ACC112 (cell line): Measurements from ENCODE around the gene IKBKG.

ENCODE experiments used
- H2AFZ ChIP-seq: fragments of 200-600 bp; sonication (generic); one replicate; pipeline ENCODE4 v1.6.0; 2017; ENCODE audit warnings: antibody characterized with exemption, low read length; ENCODE audit not compliant: unreplicated experiment
- H3K27ac ChIP-seq: fragments of 200-600 bp; sonication (generic); 2 replicates; pipeline ENCODE4 v1.5.1; 2014; ENCODE audit warnings: low read depth, mild to moderate bottlenecking, antibody characterized with exemption, low read length, moderate library complexity
- H3K27me3 ChIP-seq: fragments of 200-600 bp; sonication (generic); 2 replicates; pipeline ENCODE4 v1.6.1; 2014; ENCODE audit warnings: mild to moderate bottlenecking, antibody characterized with exemption, low read length, moderate library complexity, mixed read lengths; ENCODE audit not compliant: insufficient read depth
- H3K36me3 ChIP-seq: fragments of 200-600 bp; sonication (generic); 2 replicates; pipeline ENCODE4 v1.6.1; 2016; ENCODE audit warnings: mild to moderate bottlenecking, antibody characterized with exemption, low read length, moderate library complexity, mixed read lengths; ENCODE audit not compliant: insufficient read depth
- H3K4me1 ChIP-seq: fragments of 200-600 bp; sonication (generic); one replicate; pipeline ENCODE4 v1.6.1; 2016; ENCODE audit warnings: low read length, mixed read lengths; ENCODE audit not compliant: insufficient read depth, unreplicated experiment, control insufficient read depth
- H3K4me3 ChIP-seq: fragments of 200-600 bp; sonication (generic); 2 replicates; pipeline ENCODE4 v1.5.1; 2014; ENCODE audit warnings: mild to moderate bottlenecking, low read depth, low read length
- H3K79me2 ChIP-seq: fragments of 200-600 bp; sonication (generic); one replicate; pipeline ENCODE4 v1.6.0; 2016; ENCODE audit warnings: low read length; ENCODE audit not compliant: control insufficient read depth, unreplicated experiment, insufficient read depth

IKBKG gene

GRCh38 chrX:154595559-154596249, 48.3 kb downstream of the IKBKG start:
- no peak overlapping the region for H3K4me3 ChIP-seq
- H3K4me1 ChIP-seq, result peaks cover 11% of the 10 kb centered on the region
- H3K79me2 ChIP-seq, result no peaks in the 10 kb centered on the region
- H3K27ac ChIP-seq, result no peak overlapping the region
- no peak overlapping the region for H2AFZ ChIP-seq
- H3K27me3 ChIP-seq, result no peaks in the 10 kb centered on the region
- no peaks in the 10 kb centered on the region for H3K36me3 ChIP-seq

DNA sequence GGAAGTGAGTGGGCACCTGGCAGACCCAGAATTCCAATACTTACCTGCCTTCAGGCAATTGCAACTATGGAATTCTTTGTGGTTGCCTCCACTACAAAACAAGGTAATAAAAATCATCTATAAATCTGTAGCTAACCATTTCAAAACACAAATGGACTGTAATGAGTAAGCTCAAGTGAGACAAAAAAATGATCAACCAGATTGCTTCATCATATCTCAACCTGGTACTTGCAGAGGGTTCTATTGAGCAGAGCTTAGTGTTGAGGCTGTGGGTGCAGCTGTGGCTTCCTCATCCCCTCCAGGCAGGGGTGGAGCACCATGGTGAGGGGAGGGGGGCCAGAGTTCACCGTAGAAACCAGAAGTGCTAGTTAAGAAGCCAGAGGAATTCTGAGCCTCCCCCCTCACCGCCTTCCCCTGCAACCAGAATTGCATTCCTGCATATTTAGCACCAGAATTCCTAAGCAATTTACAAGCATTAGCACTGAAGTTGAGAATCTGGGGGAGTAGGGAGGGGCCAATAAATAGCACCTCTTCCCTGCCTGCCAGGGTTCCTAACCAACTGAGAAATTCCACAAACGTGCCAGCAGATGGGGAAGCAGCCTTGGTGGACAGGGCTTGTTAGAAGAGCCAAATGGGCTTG, 49.0 kb downstream of the IKBKG start:
- Histone ChIP-seq H3K36me3 (no peaks in the 10 kb centered on the region), H3K79me2 (no peaks in the 10 kb centered on the region), H2AFZ (no peak overlapping the region), H3K4me3 (no peak overlapping the region), H3K4me1 (peaks cover 18% of the 10 kb centered on the region), H3K27ac (no peak overlapping the region), H3K27me3 (no peaks in the 10 kb centered on the region)

DNA sequence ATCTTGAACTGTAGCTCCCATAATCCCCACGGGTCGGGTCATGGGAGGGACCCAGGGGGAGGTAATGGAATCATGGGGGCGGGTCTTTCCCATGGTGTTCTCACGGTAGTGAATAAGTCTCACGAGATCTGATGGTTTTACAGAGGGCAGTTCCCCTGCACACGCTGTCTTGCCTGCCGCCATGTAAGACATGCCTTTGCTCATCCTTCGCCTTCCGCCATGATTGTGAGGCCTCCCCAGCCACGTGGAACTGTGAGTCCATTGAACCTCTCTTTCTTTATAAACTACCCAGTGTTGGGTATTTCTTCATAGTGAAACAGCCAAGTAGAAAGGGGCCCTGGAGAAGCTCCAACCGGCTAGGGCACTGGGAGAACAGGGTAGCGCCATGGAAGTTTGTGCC, 49.8 kb downstream of the IKBKG start:
- Histone ChIP-seq H3K36me3 (no peaks in the 10 kb centered on the region), H3K27me3 (no peaks in the 10 kb centered on the region), H3K79me2 (no peaks in the 10 kb centered on the region), H2AFZ (no peak overlapping the region), H3K27ac (no peak overlapping the region), H3K4me3 (no peak overlapping the region), H3K4me1 (peaks cover 18% of the 10 kb centered on the region)

DNA sequence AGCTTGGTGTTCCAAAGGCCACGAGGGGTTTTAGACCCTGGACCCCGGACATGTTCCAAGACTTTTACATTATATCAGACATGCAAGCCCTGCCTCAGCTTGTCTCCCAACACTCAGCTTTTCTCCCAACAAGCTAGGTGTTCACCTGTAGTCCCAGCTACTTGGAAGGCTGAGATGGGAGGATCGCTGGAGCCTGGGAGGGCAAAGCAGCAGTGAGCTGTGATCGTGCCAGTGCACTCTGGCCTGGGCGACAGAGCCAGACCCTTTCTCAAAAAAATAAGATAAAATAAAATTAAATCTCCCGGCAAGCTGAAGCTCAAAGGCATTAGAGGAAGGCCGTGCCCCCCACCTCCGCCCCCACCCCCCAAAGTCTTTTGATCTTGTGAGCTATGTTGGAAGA, 51.2 kb downstream of the IKBKG start:
- no peak overlapping the region for H3K4me3 ChIP-seq
- no peaks in the 10 kb centered on the region for H3K79me2 ChIP-seq
- H3K27ac ChIP-seq, result no peak overlapping the region
- peaks cover 22% of the 10 kb centered on the region for H3K4me1 ChIP-seq
- no peaks in the 10 kb centered on the region for H3K27me3 ChIP-seq
- H3K36me3 ChIP-seq, result no peaks in the 10 kb centered on the region
- H2AFZ ChIP-seq, result no peak overlapping the region

DNA sequence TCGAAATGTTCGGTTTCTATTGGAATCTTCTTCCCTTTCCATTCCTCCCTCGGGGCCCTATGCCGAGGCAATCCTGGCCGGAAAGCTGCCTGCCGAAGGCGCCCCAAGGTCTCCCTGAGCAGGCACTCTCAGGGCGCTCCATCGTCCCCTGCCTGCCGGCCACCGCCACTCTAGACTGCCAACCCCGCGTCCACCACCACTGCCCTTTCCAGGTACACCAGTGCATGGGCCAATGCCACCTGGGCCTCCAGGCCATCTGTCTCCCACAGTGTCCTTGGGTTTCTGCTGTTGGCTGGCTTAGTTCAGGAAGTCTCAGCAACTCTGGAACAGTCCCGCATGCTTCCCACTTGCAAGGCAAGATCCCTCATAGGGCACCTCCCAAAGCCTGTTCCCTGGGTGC, 52.1 kb downstream of the IKBKG start:
- no peak overlapping the region for H2AFZ ChIP-seq
- H3K27ac ChIP-seq, result no peak overlapping the region
- H3K4me1 ChIP-seq, result peaks cover 29% of the 10 kb centered on the region
- no peaks in the 10 kb centered on the region for H3K36me3 ChIP-seq
- H3K27me3 ChIP-seq, result no peaks in the 10 kb centered on the region
- H3K79me2 ChIP-seq, result no peaks in the 10 kb centered on the region
- H3K4me3 ChIP-seq, result no peak overlapping the region

- no peaks in the 10 kb centered on the region for H3K27me3 ChIP-seq
- H3K79me2 ChIP-seq, result no peaks in the 10 kb centered on the region
- H2AFZ ChIP-seq, result no peak overlapping the region
- peak overlapping the region; percentile 43; the same call in 1 of the 2 replicates for H3K27ac ChIP-seq
- no peak overlapping the region for H3K4me3 ChIP-seq
- peaks cover 29% of the 10 kb centered on the region for H3K4me1 ChIP-seq
- no peaks in the 10 kb centered on the region for H3K36me3 ChIP-seq
Measured at GRCh38 chrX:154600759-154601374, 53.4 kb downstream of the IKBKG start.

GRCh38 chrX:154602226-154602625, 54.8 kb downstream of the IKBKG start:
- no peaks in the 10 kb centered on the region for H3K27me3 ChIP-seq
- H3K4me1 ChIP-seq, result peaks cover 28% of the 10 kb centered on the region
- no peaks in the 10 kb centered on the region for H3K36me3 ChIP-seq
- H3K27ac ChIP-seq, result no peak overlapping the region
- no peak overlapping the region for H2AFZ ChIP-seq
- H3K79me2 ChIP-seq, result no peaks in the 10 kb centered on the region
- no peak overlapping the region for H3K4me3 ChIP-seq

- Histone ChIP-seq H3K36me3 (no peaks in the 10 kb centered on the region), H3K79me2 (no peaks in the 10 kb centered on the region), H2AFZ (no peak overlapping the region)
Measured at GRCh38 chrX:154602766-154603437, 55.5 kb downstream of the IKBKG start.

DNA sequence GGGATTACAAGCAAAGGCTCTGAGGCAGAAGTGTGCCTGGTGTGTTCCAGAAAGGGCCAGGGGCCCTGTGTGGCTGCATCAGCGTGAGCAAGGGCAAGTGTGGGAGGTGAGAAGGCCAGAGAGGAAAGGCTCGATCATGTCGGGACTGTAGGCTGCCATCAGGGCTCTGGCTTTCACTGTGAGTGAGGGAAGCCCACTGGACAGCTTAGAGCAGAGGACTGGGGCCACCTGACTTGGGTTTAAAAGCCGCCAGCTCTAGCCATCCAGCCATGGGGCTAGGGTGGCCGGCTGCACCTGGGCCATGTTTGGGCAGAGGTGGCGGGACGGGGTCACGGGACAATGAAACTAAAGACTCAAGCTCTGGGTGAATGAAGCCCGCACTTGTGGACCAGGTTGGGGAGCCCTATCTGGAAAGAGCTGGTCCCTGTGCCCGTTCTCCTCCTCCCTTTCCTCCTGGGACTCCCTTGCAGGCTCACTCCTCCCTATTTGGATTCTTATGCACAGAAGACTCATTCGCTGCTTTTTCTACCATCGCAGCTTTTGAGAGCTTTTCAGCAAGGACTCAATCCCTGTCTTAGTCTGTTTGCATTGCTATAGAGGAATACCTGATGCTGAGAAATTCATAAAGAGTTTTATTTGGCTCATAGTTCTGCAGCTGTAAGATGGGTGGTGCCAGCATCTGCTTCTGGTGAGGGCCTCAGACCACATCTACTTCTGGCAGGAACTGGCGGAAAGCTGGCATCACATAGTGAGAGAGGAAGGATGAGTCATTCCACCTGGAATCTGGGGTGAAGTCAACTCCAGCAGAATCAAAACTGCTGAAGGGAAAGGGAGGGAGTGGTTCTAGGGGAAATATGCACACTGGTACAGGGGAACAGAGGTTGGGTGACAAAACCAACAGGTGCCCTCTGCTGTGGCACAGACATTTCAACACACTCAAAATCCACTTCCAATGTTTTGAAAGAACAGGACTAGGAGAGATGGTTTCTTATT, 56.3 kb downstream of the IKBKG start:
- Histone ChIP-seq H3K79me2 (no peaks in the 10 kb centered on the region), H2AFZ (no peak overlapping the region), H3K4me1 (peaks cover 28% of the 10 kb centered on the region), H3K27me3 (no peaks in the 10 kb centered on the region), H3K36me3 (no peaks in the 10 kb centered on the region), H3K4me3 (no peak overlapping the region), H3K27ac (no peak overlapping the region)

More at GRCh38 chrX:154602766-154603437, 55.5 kb downstream of the IKBKG start:
- peaks cover 28% of the 10 kb centered on the region for H3K4me1 ChIP-seq
- H3K27me3 ChIP-seq, result no peaks in the 10 kb centered on the region
- no peak overlapping the region for H3K4me3 ChIP-seq
- H3K27ac ChIP-seq, result no peak overlapping the region

DNA sequence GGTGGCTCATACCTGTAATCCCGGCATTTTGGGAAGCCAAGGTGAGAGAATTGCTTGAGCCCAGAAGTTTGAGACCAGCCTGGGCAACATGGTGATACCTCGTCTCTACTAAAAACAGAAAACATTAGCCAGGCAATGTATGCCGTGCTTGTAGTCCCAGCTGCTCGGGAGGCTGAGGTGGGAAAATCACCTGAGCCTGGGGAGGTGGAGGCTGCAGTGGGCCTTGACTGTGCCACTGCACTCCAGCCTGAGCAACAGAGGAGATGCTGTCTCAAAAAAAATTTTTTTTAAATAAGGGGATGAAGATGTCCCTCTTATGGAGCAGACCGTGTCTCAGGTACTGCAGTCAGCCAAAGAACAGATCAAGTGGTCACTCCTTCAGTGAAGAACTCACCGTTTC, 58.1 kb downstream of the IKBKG start:
- H3K79me2 ChIP-seq, result no peaks in the 10 kb centered on the region
- no peaks in the 10 kb centered on the region for H3K36me3 ChIP-seq
- peaks cover 22% of the 10 kb centered on the region for H3K4me1 ChIP-seq
- no peaks in the 10 kb centered on the region for H3K27me3 ChIP-seq
- H3K4me3 ChIP-seq, result no peak overlapping the region
- no peak overlapping the region for H2AFZ ChIP-seq
- no peak overlapping the region for H3K27ac ChIP-seq
